H9 (cell line): Measurements from ENCODE around the gene MUC5AC. TPM values are rescaled to one million over a fixed set of nuclear protein-coding genes. Genes with fewer than 3 reads are reported as not detected.

Source experiments
- DNase-seq: peaks from one replicate; pipeline ENCODE4 v3.0.0-alpha.2; 2017
- H2AFZ ChIP-seq: one replicate; pipeline ENCODE4 v1.6.1; 2013; ENCODE audit warnings: mild to moderate bottlenecking, low read length, control low read depth, moderate library complexity
- H2AK5ac ChIP-seq: 2 replicates; pipeline ENCODE4 v1.6.1; 2013; ENCODE audit warnings: low read length, control low read depth, mixed read lengths; ENCODE audit not compliant: insufficient read length
- H2BK120ac ChIP-seq: one replicate; pipeline ENCODE4 v1.6.1; 2013; ENCODE audit warnings: low read depth, mild to moderate bottlenecking, low read length, control low read depth, inconsistent platforms; ENCODE audit not compliant: poor library complexity, severe bottlenecking
- H2BK12ac ChIP-seq: 2 replicates; pipeline ENCODE4 v1.6.1; 2013; ENCODE audit warnings: low read length, control low read depth, mixed read lengths, low read depth; ENCODE audit not compliant: insufficient read length
- H2BK15ac ChIP-seq: 2 replicates; pipeline ENCODE4 v1.6.1; 2013; ENCODE audit warnings: low read depth, low read length, control low read depth
- H2BK20ac ChIP-seq: one replicate; pipeline ENCODE4 v1.6.1; 2013; ENCODE audit warnings: low read depth, mild to moderate bottlenecking, low read length, control low read depth, inconsistent platforms; ENCODE audit not compliant: poor library complexity, severe bottlenecking
- H2BK5ac ChIP-seq: 2 replicates; pipeline ENCODE4 v1.6.1; 2013; ENCODE audit warnings: low read length, control low read depth, mixed read lengths; ENCODE audit not compliant: insufficient read length
- H3K14ac ChIP-seq: 2 replicates; pipeline ENCODE4 v1.6.1; 2013; ENCODE audit warnings: low read length, control low read depth; ENCODE audit not compliant: insufficient read depth
- H3K18ac ChIP-seq: 2 replicates; pipeline ENCODE4 v1.6.1; 2013; ENCODE audit warnings: low read depth, mild to moderate bottlenecking, mixed read lengths, low read length, control low read depth; ENCODE audit not compliant: insufficient read length
- H3K23ac ChIP-seq: 2 replicates; pipeline ENCODE4 v1.6.1; 2013; ENCODE audit warnings: low read length, control low read depth, mixed read lengths, low read depth; ENCODE audit not compliant: insufficient read length
- H3K23me2 ChIP-seq: 2 replicates; pipeline ENCODE4 v1.6.1; 2013; ENCODE audit warnings: low read depth, mild to moderate bottlenecking, mixed read lengths, low read length, control low read depth; ENCODE audit not compliant: insufficient read length, poor library complexity, severe bottlenecking
- H3K27ac ChIP-seq: 2 replicates; pipeline ENCODE4 v1.5.1; 2013; ENCODE audit warnings: low read length, control low read depth, mixed read lengths, low read depth; ENCODE audit not compliant: insufficient read length
- H3K27me3 ChIP-seq: 2 replicates; pipeline ENCODE4 v1.6.1; 2013; ENCODE audit warnings: low read length, control low read depth, inconsistent platforms; ENCODE audit not compliant: insufficient read depth
- H3K4ac ChIP-seq: 2 replicates; pipeline ENCODE4 v1.6.1; 2013; ENCODE audit warnings: low read depth, mild to moderate bottlenecking, control low read depth, inconsistent platforms, low read length, moderate library complexity
- H3K4me1 ChIP-seq: 2 replicates; pipeline ENCODE4 v1.6.1; 2013; ENCODE audit warnings: low read length, control low read depth, inconsistent platforms; ENCODE audit not compliant: insufficient read depth
- H3K4me2 ChIP-seq: 2 replicates; pipeline ENCODE4 v1.6.1; 2013; ENCODE audit warnings: low read length, control low read depth, mixed read lengths; ENCODE audit not compliant: insufficient read length, insufficient read depth
- H3K56ac ChIP-seq: 2 replicates; pipeline ENCODE4 v1.6.1; 2013; ENCODE audit warnings: low read depth, mild to moderate bottlenecking, mixed read lengths, low read length, control low read depth; ENCODE audit not compliant: insufficient read length
- H3K79me1 ChIP-seq: 2 replicates; pipeline ENCODE4 v1.6.1; 2013; ENCODE audit warnings: low read depth, mild to moderate bottlenecking, moderate library complexity, low read length, control low read depth, inconsistent platforms; ENCODE audit not compliant: insufficient read depth, poor library complexity, severe bottlenecking
- H3K79me2 ChIP-seq: 2 replicates; pipeline ENCODE4 v1.6.1; 2013; ENCODE audit warnings: low read length, control low read depth, inconsistent platforms; ENCODE audit not compliant: insufficient read depth
- H3K9ac ChIP-seq: 2 replicates; pipeline ENCODE4 v1.6.1; 2013; ENCODE audit warnings: low read length, control low read depth, mixed read lengths; ENCODE audit not compliant: insufficient read length; ENCODE audit errors: extremely low read depth
- H3K9me3 ChIP-seq: one replicate; pipeline ENCODE4 v1.6.1; 2013; ENCODE audit warnings: low read depth, low read length, inconsistent platforms; ENCODE audit not compliant: control insufficient read depth
- H3T11ph ChIP-seq: one replicate; pipeline ENCODE4 v1.6.1; 2013; ENCODE audit warnings: mild to moderate bottlenecking, low read length, control low read depth, inconsistent platforms
- H4K20me1 ChIP-seq: one replicate; pipeline ENCODE4 v1.6.1; 2013; ENCODE audit not compliant: control insufficient read depth, insufficient read length, insufficient read depth
- H4K5ac ChIP-seq: 2 replicates; pipeline ENCODE4 v1.6.1; 2013; ENCODE audit warnings: low read depth, mild to moderate bottlenecking, mixed read lengths, low read length, control low read depth; ENCODE audit not compliant: insufficient read length
- H4K8ac ChIP-seq: replicated peaks from 2 replicates; pipeline ENCODE4 v1.6.1; 2013; ENCODE audit warnings: low read length, control low read depth, mixed read lengths, low read depth; ENCODE audit not compliant: insufficient read length
- H4K91ac ChIP-seq: 2 replicates; pipeline ENCODE4 v1.6.1; 2013; ENCODE audit warnings: low read depth, mild to moderate bottlenecking, moderate library complexity, mixed read lengths, low read length, control low read depth; ENCODE audit not compliant: insufficient read length
- H3K27ac Mint-ChIP-seq, 3 experiments: 2 replicates in 2 of 3; 3 replicates in 1 of 3; pipeline ENCODE4 v1.8.0; 2020 to 2021; ENCODE audit warnings: mixed read lengths in 3 of 3, mild to moderate bottlenecking in 1 of 3, moderate library complexity in 1 of 3
- H3K27me3 Mint-ChIP-seq: 2 replicates; pipeline ENCODE4 v1.8.0; 2021; ENCODE audit warnings: low read depth, mild to moderate bottlenecking, moderate library complexity, mixed read lengths
- H3K36me3 Mint-ChIP-seq, 3 experiments: 2 replicates in 2 of 3; 3 replicates in 1 of 3; pipeline ENCODE4 v1.8.0; 2020 to 2021; ENCODE audit warnings: low read depth in 3 of 3, mixed read lengths in 3 of 3; ENCODE audit not compliant: insufficient read depth in 1 of 3
- H3K4me1 Mint-ChIP-seq, 2 experiments: 2 replicates each; pipeline ENCODE4 v1.8.0; 2020; ENCODE audit warnings: mixed read lengths in 2 of 2
- H3K4me3 Mint-ChIP-seq, 2 experiments: 2 replicates in 1 of 2; 3 replicates in 1 of 2; pipeline ENCODE4 v1.8.0; 2020 to 2021; ENCODE audit warnings: mild to moderate bottlenecking in 2 of 2, mixed read lengths in 2 of 2, moderate library complexity in 1 of 2
- H3K9me3 Mint-ChIP-seq, 2 experiments: 2 replicates in 1 of 2; 3 replicates in 1 of 2; pipeline ENCODE4 v1.8.0; 2020; ENCODE audit warnings: mild to moderate bottlenecking in 2 of 2, mixed read lengths in 2 of 2, moderate library complexity in 1 of 2
- CTCF ChIP-seq: fragments of 200-600 bp; sonication (generic); conservative IDR thresholded peaks from 3 replicates; pipeline ENCODE4 v1.8.0; 2021; ENCODE audit warnings: antibody characterized with exemption, mild to moderate bottlenecking
- WGBS: extraction: QIAGEN DNeasy Blood & Tissue Kit; methylation state at CpG from one replicate; pipeline ENCODE4 v1.1.7; 2013; ENCODE audit warnings: missing lambda C conversion rate, low lambda C conversion rate, mixed read lengths; ENCODE audit not compliant: insufficient read length; ENCODE audit errors: extremely low coverage; 5-methylcytosine and 5-hydroxymethylcytosine counted together
- total RNA-seq: library from RNA; stranded (reverse); gene quantifications from 2 replicates; pipeline ENCODE4 v1.2.1, GENCODE V29; 2021

MUC5AC gene
- total RNA-seq, 1 experiment from 2014 or later = not detected

GRCh38 chr11:1176224-1177019 is 18.7 kb downstream of the MUC5AC start:
- Histone ChIP-seq H4K5ac (no peak overlapping the region), H3K56ac (no peak overlapping the region), H3K79me1 (no peaks in the 10 kb centered on the region), H3K18ac (no peak overlapping the region), H3K27ac (no peak overlapping the region), H3T11ph (no peak overlapping the region), H2BK15ac (no peak overlapping the region), H2AFZ (no peak overlapping the region), H2BK12ac (no peak overlapping the region), H3K27me3 (no peaks in the 10 kb centered on the region), H3K14ac (peak overlapping the region; percentile 47; the same call in 1 of the 2 replicates), H3K23me2 (no peaks in the 10 kb centered on the region), H3K23ac (no peak overlapping the region), H3K9ac (no peak overlapping the region), H3K4me1 (no peaks in the 10 kb centered on the region), H2AK5ac (no peak overlapping the region), H4K8ac (no peak overlapping the region), H3K4ac (no peak overlapping the region; the same call in 1 of the 2 replicates), H2BK5ac (no peak overlapping the region), H4K91ac (no peak overlapping the region), H4K20me1 (no peaks in the 10 kb centered on the region), H3K9me3 (no peaks in the 10 kb centered on the region), H3K79me2 (no peaks in the 10 kb centered on the region; the same call in 1 of the 2 replicates), H3K4me2 (no peak overlapping the region), H2BK120ac (no peak overlapping the region), H2BK20ac (no peak overlapping the region)
- Mint-ChIP-seq H3K27me3 (no peaks in the 10 kb centered on the region; the same call in 1 of the 2 replicates), H3K9me3 (peaks cover 15 to 30% of the 10 kb centered on the region in 2 experiments), H3K4me3 (no peak overlapping the region), H3K4me1 (no peaks in the 10 kb centered on the region), H3K27ac (no peak overlapping the region), H3K36me3 (peaks cover 0 to 5% (median 5%) of the 10 kb centered on the region in 3 experiments; a peak in 2 of 7 replicates)
- no peak for DNase-seq
- no CpG with 5 or more reads among the region's 32 CpGs for WGBS
- TF ChIP-seq CTCF = no peak
